RCC 7860 (cell line): ENCODE measurements around the gene TEAD2.
"Not testable (repeated sequence)": the region's sequence is repeated elsewhere in the genome, so short reads cannot be mapped to it uniquely, and the experiment has no call there.

ENCODE experiments used
- DNase-seq: peaks from one replicate; pipeline ENCODE4 v3.0.0-alpha.2; 2015; ENCODE audit warnings: low spot score
- FAIRE-seq: peaks from 2 replicates; lab custom pipeline; 2012; peaks lifted over from hg19 to GRCh38; lab: Jason Lieb, UNC

Gene TEAD2

DNA sequence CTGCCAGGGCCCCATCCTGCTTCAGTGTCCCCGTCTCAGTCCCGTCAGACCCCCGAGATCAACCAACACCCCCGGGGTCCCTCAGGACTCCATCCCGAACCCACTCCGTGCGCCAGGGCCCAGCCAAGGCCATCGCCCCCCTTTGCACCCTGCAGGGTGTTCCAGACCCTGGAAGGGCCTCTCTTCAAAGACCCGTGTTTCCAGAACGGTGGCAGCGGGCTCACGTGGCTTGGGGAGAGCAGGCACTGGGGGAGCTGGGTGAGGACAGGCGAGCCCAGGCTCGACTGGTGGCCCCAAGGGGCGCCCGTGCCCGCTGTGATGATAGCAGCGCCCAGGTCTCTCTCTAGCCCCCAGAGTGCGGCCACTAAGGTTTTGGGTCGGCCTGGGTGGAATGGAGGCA is 27.2 kb upstream of the TEAD2 start:
- FAIRE-seq, result no peak
- no peak for DNase-seq

DNA sequence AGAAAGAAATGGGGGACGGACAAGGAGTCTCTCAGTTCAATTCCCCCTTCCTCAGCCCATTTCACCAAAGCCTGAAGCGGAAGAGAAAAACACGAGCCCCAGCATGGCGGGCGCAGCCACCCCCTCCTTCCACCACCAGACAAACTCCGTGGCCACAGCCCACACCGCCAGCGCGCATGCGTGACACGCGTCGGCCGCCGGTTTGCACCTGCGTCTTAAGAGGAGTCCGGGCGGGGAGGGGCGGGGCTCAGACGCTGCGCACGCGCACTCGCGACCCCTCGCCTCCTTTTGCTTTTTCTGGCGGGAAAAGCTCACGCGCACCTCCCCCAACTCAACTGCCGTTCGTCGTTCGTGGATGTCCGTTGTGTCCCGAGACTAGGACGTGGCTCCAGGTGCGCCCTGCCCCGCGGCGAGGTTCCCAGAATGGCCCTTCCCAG is 25.7 kb upstream of the TEAD2 start, which contains the start of gene KASH5:
TSS of gene KASH5 (plus strand) at position 314 of the 437 bp plus-strand sequence. CDS start 2,635 bp downstream, outside the sequence.
- FAIRE-seq, result no peak
- DNase-seq, result no peak

DNA sequence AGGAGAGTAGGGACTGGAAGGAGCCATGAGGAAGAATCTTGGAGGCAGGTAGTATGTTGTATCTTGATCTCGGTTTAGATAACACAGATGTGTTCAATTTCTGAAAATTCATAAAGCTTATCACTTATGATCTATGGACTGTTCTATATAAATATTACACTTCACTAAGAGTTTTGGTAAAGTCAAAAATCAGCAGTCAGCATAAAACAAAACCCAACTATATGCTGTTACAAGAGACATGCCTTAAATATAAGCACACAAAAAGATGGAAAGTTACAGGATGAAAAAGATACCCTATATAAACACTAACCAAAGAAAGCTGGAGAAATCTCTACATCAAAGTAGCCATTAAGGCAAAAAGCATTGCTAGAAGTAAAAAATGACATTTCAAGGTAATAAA is 21.4 kb upstream of the TEAD2 start:
- no peak for FAIRE-seq
- no peak for DNase-seq

DNA sequence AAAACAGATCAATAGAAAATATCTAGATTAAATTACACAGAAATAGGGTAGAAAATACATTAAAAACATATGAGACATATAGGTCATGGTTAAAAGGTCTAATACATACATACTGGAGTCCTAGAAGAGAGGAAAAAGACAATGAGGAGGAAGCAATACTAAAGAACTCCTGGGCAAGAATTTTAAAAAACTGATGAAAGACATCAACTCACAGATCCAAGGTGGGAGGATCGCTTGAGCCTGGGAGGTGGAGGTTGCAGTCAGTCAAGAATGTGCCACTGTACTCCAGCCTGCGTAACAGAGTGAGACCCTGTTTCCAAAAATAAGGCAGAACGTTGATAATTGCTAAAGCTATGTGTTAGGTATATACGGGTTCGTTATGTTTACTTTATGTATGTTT is 20.4 kb upstream of the TEAD2 start:
- no peak for DNase-seq
- FAIRE-seq, result no peak

DNA sequence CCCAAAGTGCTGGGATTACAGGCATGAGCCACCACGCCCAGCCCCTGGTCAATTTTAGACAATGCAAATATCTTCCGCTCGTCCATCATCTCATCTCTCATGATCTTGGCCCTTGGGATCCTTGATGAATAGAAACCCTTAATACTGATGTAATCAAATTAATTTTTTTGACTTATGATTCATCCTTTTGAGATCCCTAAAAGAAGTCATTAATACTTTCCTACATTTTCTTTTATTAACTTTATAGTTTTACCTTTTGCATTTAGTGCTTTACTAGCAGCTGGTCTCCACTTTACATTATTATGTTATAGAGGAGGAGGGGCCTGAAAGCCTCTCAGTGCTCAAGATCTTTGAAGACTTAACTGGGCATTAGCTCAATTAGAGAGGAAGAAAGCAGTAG is 18.2 kb upstream of the TEAD2 start:
- no peak for DNase-seq
- no peak for FAIRE-seq

DNA sequence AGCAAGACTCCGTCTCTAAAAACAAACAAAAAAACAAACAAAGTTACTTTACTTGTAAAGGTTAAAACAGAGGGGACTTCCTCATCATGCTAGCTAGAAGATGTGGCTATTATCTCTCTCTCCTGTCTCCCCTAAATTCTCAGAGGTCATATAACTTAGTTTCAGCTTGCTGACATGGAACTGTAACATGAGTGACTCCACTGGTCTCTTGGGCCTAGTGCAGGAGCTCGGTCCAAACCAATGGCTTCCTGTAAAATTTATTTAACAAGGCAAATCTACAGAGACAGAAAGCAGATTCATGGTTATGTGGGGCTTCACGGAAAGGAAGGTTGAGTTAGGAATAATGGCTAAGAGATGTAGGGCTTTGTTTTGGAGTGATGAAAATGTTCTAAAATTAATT is 16.3 kb upstream of the TEAD2 start:
- FAIRE-seq (no peak), DNase-seq (no peak)

DNA sequence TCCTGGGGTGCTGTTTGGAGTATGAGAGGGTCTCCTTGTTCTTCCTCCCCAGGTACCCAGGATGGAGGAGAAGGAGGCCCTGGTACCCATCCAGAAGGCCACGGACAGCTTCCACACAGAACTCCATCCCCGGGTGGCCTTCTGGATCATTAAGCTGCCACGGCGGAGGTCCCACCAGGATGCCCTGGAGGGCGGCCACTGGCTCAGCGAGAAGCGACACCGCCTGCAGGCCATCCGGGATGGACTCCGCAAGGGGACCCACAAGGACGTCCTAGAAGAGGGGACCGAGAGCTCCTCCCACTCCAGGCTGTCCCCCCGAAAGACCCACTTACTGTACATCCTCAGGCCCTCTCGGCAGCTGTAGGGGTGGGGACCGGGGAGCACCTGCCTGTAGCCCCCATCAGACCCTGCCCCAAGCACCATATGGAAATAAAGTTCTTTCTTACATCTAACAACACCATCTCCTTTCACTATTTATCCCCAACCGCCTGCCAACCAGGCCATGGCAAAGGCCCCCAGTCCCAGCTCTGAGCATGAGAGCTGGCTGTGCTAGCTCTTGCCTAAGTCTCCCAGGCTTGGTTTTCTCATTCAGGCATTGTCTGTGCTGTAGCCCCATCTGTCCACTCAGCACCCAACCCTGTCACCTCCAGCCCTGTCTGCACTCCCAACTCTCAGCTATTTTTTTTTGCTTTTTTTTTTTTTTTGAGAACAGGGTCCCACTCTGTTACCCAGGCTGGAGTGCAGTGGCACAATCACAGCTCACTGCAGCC is 12.6 kb upstream of the TEAD2 start:
- DNase-seq (no peak), FAIRE-seq (no peak)

DNA sequence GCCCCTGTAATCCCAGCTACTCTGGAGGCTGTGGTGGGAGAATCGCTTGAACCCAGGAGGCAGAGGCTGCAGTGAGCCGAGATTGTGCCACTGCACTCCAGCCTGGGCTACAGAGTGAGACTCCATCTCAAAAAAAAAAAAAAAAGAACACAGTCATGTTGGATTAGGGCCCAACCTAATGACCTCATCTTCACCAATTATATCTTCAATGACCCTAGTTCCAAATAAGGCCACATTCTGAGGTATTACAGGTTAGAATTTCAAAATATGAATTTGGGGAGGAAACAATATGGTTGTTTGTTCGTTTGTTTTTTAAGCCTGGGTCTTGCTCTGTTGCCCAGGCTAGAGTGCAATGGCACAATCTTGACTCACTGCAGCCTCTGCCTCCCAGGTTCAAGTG is 11.0 kb upstream of the TEAD2 start:
- not testable (repeated sequence) for DNase-seq

DNA sequence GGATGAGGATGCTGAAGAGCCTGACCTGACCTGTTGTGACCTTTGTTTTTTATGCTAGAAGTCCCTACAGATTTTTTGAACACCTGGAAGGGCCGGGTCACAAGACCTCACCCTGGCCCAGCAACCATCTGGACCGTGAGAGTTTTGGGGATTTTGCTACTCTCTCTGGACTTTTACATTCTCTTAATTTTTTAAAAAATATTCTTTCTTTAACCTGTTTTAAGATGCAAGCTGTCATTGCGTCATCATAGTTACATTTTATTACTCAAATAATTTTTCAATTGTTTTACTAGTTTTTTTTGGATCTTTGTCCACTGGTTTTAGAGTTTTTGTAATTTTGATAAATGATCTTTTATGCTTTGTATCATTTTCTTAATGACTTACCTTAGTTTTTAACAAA is 9.0 kb upstream of the TEAD2 start:
- DNase-seq, result no peak
- no peak for FAIRE-seq

More for the DNA sequence above, 11.0 kb upstream of the TEAD2 start:
- FAIRE-seq, result not testable (repeated sequence)

DNA sequence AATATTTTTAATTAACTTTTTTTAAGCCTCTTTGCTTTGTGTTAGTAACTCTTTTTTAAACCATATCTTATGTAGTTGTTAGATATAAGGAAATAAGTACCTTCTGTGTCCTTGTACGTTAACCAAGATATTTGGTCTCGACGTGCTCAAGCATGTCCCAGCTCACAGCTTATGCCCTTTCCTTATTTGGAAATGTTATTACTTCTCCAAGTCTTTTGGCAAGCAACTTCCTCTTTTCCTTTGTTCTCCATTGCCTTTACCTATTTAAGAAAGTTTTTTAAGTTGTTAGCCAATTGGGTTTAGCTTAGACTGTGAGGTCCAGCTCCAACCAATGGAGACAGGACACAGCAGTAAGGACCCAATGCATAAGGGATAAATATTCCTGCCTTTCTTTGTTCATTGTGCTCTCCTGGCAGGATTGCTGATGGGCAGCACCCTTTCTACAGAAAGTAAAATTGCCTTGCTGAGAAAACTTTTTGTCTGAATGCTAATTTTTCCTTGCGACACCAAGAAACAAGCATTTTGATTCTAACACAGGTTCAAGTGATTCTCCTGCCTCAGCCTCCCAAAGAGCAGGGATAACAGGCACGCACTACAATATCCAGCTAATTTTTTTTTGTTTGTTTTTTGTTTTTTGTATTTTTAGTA is 6.6 kb upstream of the TEAD2 start:
- DNase-seq (no peak), FAIRE-seq (no peak)

DNA sequence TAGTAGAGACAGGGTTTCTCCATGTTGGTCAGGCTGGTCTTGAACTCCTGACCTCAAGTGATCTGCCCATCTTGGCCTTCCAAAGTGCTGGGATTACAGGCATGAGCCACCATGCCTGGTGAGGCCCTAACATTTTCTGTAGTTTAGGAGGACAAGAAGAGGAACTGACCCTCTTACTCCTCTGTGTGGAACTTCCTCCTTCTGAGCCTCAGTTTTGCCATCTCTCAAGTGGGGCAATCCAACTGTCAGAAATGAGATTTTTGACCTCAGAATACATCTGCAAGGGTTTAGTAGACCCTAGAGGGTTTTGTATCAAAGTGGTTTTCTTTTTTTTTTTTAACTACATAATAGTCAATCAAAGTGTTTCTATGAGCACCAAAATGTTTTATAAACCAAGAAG is 3.9 kb upstream of the TEAD2 start:
- FAIRE-seq, result no peak
- no peak for DNase-seq

DNA sequence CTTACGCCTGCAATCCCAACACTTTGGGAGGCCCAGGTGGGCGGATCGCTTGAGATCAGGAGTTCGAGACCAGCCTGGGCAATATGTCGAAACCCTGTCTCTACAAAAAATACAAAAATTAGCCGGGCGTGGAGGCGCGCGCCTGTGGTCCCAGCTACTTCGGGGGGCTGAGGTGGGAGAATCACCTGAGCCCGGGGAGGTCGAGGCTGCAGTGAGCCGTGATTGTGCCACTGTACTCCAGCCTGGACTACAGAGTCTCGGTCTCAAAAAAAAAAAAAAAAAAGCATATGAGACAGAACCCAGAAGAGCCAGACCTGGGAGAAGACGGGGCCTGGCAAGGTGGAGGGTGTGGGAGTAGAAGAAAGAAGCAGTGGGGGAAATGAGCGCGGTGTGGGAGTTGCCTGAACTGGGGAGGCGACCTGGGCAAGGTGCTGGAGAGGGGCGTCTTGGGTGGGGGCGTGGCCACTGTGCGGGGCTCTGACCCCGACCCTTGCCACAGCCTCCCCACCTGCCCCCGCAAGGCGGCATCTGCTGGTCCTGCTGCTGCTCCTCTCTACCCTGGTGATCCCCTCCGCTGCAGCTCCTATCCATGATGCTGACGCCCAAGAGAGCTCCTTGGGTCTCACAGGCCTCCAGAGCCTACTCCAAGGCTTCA is 2.0 kb upstream of the TEAD2 start:
- DNase-seq (no peak), FAIRE-seq (no peak)

DNA sequence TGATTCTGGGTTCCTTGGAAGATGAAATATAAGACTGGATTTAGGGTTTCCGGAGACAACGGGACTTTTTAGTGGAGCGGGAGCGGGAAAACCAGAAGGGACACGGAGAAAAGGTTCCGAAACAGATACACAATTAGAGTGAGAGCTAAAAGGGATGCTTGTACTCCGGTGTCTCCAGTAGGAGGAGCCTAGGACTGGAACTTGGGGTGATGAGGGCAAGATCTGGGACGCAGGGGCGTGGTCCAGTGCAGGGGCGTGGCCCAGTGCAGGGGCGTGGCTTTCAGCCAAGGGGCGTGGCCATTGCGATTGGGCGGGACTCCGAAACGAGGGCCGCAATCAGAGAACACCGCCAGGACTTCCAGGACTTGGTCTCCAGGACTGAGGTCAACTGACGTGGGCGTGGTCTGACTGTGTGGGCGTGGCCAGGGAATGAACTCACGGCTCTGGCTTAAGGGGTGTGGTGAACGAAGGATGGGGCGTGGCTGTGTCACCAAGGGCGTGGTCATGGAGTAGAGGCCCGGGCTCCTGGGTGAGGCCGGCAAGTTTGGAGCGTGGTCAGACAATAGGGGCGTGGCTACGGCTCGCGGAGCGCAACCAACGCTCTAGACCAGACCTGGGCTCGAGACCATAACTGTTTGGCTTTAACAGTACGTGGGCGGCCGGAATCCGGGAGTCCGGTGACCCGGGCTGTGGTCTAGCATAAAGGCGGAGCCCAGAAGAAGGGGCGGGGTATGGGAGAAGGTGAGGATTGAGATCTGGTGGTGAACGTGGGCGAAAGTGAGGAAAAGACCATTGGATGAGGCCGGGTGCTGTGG is 1.3 kb upstream of the TEAD2 start, which contains the start of gene DKKL1:
TSS of gene DKKL1 (plus strand) at position 610 of the 815 bp plus-strand sequence. CDS start at position 732, 122 bp downstream.
- no peak for FAIRE-seq
- no peak for DNase-seq

DNA sequence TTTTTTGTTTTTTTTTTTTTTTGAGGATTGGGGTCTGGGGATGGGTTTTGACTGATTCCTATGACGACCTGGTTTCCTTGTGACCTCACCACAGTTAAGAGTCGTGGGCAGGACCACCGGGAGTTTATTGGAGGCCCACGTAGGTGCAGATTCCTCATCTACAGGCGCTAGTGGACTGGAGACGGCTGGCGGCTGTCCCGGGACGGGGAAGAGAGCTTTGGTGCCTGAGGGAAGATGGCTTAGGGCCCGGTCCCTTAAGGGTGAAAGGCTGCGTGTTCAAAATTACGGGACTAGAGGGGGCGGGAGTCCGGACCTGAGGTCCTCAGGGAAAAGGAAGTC is 682 bp upstream of the TEAD2 start:
- FAIRE-seq (no peak), DNase-seq (no peak)

DNA sequence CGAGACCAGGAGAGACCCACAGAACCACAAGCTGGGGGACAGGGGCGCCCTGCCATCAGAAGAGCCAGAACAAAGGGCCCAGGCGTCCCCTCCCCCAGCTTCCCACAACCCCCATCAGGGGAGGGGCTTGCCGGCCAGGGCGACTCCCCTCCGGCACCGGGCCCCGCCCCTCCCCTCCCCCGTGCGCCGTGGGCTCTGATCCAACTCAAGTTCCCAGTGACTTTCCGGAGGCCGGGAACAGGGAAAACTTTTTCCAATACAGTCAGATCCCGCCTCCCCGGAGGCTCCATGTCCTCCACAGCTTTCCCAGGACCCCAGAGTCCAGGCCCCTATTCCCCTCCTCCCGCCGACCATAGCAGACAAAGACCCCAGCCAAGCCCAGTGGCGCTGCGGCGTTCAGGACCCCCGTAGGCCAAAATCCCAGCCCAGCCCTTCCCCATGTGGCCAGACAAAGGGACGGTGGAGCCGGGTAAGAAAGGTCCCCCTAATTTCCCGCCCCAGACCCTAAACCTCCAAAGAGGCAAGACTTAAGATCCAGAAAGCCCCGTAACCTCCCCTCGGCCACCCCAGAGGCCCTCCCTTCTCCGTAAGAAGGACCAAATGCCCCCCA is 673 bp downstream of the TEAD2 start:
- DNase-seq, result no peak
- FAIRE-seq, result no peak

DNA sequence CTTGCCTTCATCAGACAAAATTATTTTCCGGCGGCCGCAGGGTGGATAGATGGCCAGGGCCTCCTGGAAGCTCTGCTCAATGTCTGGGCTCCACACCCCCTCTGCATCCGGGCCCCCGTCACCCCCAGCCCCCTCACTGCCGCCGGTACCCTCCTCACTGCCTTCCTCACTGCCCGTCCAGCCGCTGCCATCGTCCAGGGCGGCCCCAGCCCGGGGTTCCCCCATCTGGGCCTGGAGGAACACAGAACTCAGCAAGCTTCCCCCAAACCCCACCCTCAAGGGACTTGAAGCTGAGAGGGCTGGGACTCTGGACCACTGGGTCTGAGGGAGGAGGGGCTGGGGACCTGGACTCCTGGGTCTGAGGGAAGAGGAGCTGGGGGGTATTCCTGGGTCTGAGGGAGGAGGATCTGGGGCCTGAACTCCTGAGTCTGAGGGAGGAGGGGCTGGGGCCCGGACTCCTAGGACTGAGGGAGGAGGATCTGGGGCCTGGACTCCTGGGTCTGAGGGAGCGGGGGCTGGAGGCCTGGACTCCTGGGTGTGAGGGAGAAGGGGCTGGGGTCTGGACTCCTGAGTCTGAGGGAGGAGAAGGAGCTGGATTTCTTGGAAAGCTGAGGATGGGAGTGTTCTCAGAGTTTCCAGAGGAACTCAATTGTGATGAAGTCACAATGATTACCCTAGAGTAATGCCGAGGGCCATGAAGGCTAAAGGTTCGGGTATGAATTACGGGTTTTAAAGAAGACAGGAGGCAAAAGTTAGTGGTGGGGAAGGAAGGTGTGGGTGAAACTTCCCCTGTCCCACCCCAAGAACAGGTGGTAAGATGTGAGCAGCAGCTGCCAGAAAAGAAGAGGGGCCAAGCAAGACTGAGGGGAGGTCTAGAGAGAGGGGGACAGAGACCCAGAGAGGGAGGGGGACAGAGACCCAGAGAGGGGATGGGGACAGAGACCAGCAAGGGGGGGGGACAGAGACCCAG is 2.1 kb downstream of the TEAD2 start:
- FAIRE-seq (no peak), DNase-seq (no peak)

DNA sequence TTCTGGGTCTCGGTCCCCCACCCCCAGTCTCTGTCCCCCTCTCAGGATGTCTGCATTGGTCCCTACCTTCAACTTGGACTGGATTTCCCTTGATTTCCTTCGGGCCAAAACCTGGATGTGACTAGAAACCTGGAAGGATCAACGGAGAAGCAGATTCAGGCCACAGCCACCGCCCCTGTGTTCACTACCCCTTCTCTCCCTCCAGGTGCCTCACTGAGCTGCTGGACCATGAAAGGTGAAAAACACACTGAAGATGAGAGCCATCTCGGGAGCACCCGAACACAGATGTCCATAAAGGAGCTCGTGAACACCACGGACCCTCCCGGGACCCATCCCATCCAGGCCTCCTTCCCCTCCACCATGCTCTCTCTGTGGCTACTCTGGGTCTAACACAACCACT is 5.0 kb downstream of the TEAD2 start:
- DNase-seq (no peak), FAIRE-seq (no peak)

DNA sequence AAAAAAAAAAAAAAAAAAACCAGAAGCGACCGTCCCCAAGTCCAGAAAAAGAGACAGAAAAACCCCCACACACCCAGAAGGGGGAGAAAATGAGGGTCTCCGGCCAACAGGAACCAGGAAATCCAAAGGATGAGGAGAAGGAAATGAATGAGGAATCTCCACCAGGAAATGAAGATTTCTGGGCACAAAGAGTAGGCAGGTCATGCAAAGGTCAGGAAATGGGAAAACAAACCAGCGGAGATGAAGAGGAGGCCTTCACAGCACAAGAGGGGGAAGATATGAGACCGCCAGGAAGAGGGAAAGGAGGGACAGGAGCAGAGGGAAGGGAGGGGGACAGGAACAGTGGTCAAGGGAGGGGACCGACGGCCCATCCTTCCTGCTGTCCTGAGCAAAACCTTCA is 5.8 kb downstream of the TEAD2 start:
- no peak for FAIRE-seq
- DNase-seq, result no peak

DNA sequence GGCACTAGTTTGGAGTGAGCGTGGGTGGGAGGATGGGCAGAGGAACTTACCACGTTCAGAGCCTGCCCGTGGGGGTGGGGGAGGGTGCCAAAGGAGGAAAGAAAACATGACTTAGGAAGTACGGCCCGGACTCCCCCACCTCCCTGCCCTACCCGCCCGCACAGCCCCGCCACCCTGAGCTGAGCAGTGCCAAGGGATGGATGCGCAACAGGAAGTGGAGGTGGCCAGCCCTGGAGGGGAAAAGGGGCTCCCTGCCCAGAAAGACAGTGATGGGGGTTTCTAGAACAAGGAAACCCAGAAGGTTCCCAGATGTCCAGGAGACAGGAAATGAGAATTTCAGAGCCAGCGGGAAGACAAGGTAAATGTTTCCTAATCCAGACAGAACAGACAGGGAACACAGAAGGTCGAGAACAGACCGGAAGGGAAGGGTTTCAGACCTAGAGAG is 6.3 kb downstream of the TEAD2 start:
- no peak for FAIRE-seq
- no peak for DNase-seq
